Measurements from ENCODE around the gene SLC35B4. TPM values are rescaled to one million over a fixed set of nuclear protein-coding genes. Genes with fewer than 3 reads are reported as not detected.

SLC35B4 gene
- polyA plus RNA-seq, 6 donors from 2014 or later: 10.9 to 21.2 (median 14.9) TPM

- Mint-ChIP-seq H3K27me3 (peaks cover 42 to 74% (median 66%) of the 10 kb centered on the region in 3 donors), H3K36me3 (no peaks in the 10 kb centered on the region), H3K27ac (no peak overlapping the region), H3K9me3 (peaks cover 0 to 3% (median 0%) of the 10 kb centered on the region in 7 donors), H3K4me1 (no peaks in the 10 kb centered on the region), H3K4me3 (no peak overlapping the region)
- ATAC-seq (ENCODE audit: low read depth in 2 of 2): no peak
- DNase-seq: no peak
Measured at GRCh38 chr7:134279336-134279735, 37.4 kb downstream of the SLC35B4 start.

DNA sequence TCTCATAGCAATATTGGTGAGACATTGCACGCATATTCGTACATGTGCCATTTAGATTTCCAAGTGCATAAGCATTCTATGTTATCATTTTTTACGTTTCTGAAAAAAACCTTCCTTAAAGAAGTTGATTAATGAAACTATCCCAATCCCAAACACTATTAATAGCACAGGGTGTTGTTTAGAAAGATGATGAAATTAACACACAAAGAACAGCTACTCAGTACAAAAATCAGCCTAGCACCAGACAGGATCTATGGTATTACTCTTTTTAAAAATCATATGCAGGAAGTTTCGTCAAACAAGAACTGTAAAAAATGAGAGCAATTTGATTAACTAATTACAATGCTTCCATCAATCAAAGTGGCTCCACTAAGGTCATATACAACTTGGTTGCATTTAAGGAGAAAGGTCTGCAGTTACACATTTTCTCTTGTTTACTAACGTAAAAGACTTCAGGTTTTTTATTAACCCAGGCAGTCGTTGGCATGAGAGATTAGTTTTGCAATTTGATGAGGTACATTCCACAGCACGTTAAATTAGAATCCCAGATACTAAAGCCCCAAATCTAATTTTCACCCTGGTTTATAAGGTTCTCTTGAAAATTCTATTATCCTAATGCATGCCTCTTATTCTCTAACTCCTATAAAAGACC is 38.1 kb downstream of the SLC35B4 start:
- H3K9me3 Mint-ChIP-seq: peaks cover 0 to 3% (median 0%) of the 10 kb centered on the region in 7 donors
- peaks cover 37 to 70% (median 60%) of the 10 kb centered on the region in 3 donors for H3K27me3 Mint-ChIP-seq
- peak overlapping the region in 1 of 6 donors; percentile 39 for H3K27ac Mint-ChIP-seq
- no peaks in the 10 kb centered on the region for H3K36me3 Mint-ChIP-seq
- no peaks in the 10 kb centered on the region for H3K4me1 Mint-ChIP-seq
- H3K4me3 Mint-ChIP-seq: no peak overlapping the region
- ATAC-seq (ENCODE audit: low read depth in 2 of 2) (no peak), DNase-seq (no peak)

- Mint-ChIP-seq H3K36me3 (no peaks in the 10 kb centered on the region), H3K9me3 (peaks cover 0 to 3% (median 0%) of the 10 kb centered on the region in 7 donors), H3K27me3 (peaks cover 38 to 66% (median 62%) of the 10 kb centered on the region in 3 donors), H3K4me3 (no peak overlapping the region), H3K4me1 (no peaks in the 10 kb centered on the region), H3K27ac (no peak overlapping the region)
- DNase-seq (no peak), ATAC-seq (ENCODE audit: low read depth in 2 of 2) (no peak)
Measured at GRCh38 chr7:134276951-134277350, 39.8 kb downstream of the SLC35B4 start.

DNA sequence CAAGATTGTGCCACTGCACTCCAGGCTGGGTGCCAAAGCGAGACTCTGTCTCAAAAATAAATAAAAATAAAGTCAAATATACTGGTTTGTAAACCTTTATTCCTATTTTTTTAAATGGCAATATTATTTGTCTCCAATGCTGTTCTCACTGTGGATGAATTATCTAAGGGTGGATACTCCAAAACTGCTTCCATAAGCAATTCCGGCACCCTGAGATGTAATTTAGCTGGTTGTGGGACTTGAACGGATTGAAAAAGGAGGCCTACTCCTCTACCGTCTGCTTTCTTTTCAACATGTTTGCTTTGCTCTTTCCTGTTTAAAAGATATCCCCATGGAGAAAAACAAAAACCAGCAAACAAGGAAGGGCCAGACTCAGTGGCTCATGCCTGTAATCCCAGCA is 54.4 kb downstream of the SLC35B4 start:
- Mint-ChIP-seq H3K27me3 (peaks cover 0 to 13% (median 8%) of the 10 kb centered on the region in 3 donors), H3K4me3 (no peak overlapping the region), H3K4me1 (no peaks in the 10 kb centered on the region), H3K36me3 (peaks cover 0 to 9% of the 10 kb centered on the region in 2 donors), H3K27ac (no peak overlapping the region), H3K9me3 (peaks cover 8 to 21% (median 12%) of the 10 kb centered on the region in 7 donors)
- DNase-seq (no peak), ATAC-seq (ENCODE audit: low read depth in 2 of 2) (no peak)

DNA sequence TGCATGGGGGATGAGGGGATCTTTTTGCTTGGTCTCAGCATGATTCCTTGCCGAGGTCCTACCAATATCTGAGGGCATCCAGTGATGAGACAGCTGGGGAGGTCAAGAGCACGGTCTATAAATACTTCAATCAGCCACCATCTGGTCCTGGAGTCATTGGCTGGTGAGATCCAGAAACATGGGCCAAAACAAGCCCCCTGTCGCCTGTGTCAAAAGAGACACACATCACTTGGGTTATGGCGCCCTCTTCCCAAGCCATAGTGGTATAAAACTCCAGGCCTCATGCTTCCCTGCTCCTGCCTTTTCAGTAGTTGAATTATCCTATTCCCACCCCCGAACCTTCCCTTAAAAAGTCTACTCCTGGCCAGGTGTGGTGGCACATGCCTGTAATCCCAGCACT is 60.9 kb downstream of the SLC35B4 start:
- no peak for DNase-seq
- H3K36me3 Mint-ChIP-seq: peaks cover 0 to 7% of the 10 kb centered on the region in 2 donors
- peaks cover 0 to 5% (median 3%) of the 10 kb centered on the region in 7 donors for H3K9me3 Mint-ChIP-seq
- no peak for ATAC-seq (ENCODE audit: low read depth in 2 of 2)
- H3K4me1 Mint-ChIP-seq: no peaks in the 10 kb centered on the region
- peaks cover 6 to 8% (median 7%) of the 10 kb centered on the region in 3 donors for H3K27me3 Mint-ChIP-seq
- no peak overlapping the region for H3K4me3 Mint-ChIP-seq
- H3K27ac Mint-ChIP-seq: no peak overlapping the region

DNA sequence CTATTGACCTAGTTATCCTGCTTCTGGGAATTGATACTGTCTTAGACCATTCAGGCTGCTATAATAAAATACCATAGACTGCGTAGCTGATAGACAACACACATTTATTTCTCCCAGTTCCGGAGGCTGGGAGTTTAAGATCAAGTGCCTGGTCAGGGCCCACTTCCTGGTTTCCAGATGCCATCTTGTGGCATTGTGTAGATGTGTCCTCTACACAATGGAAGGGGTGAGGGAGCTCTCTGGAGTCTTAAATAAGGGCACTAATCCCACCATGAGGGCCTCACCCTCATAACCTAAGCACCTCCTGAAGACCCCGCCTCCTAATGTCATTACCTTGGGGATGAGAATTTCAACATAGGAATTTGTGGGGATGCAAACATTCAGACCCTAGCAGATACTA is 62.4 kb downstream of the SLC35B4 start:
- H3K9me3 Mint-ChIP-seq: peaks cover 0 to 5% (median 3%) of the 10 kb centered on the region in 7 donors

DNA sequence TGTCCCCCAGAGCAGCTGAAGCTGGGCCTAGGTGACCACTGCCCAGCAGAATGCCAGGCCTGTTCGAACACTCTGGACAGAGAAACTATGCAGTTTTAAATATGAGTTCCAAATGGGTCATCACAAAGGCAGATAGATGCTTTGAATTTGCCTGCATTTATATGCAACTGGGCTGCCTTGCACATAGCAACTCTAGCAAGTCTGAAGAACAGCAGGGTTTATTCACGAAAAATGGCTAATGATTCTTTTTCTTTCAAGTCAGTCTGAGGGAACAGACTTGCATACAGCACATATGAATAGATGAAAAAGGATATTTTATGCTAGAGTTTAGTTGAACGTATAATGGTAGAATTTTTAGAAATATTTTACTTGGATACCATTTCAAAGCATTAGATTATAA is 68.5 kb downstream of the SLC35B4 start:
- H3K27ac Mint-ChIP-seq: no peak overlapping the region
- no peaks in the 10 kb centered on the region for H3K4me1 Mint-ChIP-seq
- H3K4me3 Mint-ChIP-seq: no peak overlapping the region
- ATAC-seq (ENCODE audit: low read depth in 2 of 2): no peak
- peaks cover 0 to 9% (median 4%) of the 10 kb centered on the region in 3 donors for H3K27me3 Mint-ChIP-seq
- DNase-seq: no peak
- H3K36me3 Mint-ChIP-seq: no peaks in the 10 kb centered on the region
- H3K9me3 Mint-ChIP-seq: peaks cover 0 to 7% (median 5%) of the 10 kb centered on the region in 7 donors

More for the DNA sequence above, 62.4 kb downstream of the SLC35B4 start:
- H3K27me3 Mint-ChIP-seq: peaks cover 5 to 13% (median 9%) of the 10 kb centered on the region in 3 donors
- no peak overlapping the region for H3K27ac Mint-ChIP-seq
- ATAC-seq (ENCODE audit: low read depth in 2 of 2) (no peak), DNase-seq (no peak)
- H3K4me1 Mint-ChIP-seq: no peaks in the 10 kb centered on the region
- H3K36me3 Mint-ChIP-seq: peaks cover 0 to 7% of the 10 kb centered on the region in 2 donors
- no peak overlapping the region for H3K4me3 Mint-ChIP-seq

GRCh38 chr7:134246761-134247160 is 70.0 kb downstream of the SLC35B4 start:
- no peak for ATAC-seq (ENCODE audit: low read depth in 2 of 2)
- H3K27ac Mint-ChIP-seq: no peak overlapping the region
- H3K4me1 Mint-ChIP-seq: no peaks in the 10 kb centered on the region
- peaks cover 0 to 13% (median 6%) of the 10 kb centered on the region in 7 donors for H3K9me3 Mint-ChIP-seq
- no peaks in the 10 kb centered on the region for H3K36me3 Mint-ChIP-seq
- H3K4me3 Mint-ChIP-seq: no peak overlapping the region
- H3K27me3 Mint-ChIP-seq: peaks cover 0 to 9% (median 4%) of the 10 kb centered on the region in 3 donors
- no peak for DNase-seq

- peaks cover 0 to 9% (median 4%) of the 10 kb centered on the region in 3 donors for H3K27me3 Mint-ChIP-seq
- no peak overlapping the region for H3K4me3 Mint-ChIP-seq
- no peak for ATAC-seq (ENCODE audit: low read depth in 2 of 2)
- H3K27ac Mint-ChIP-seq: no peak overlapping the region
- H3K36me3 Mint-ChIP-seq: no peaks in the 10 kb centered on the region
- H3K4me1 Mint-ChIP-seq: no peaks in the 10 kb centered on the region
- H3K9me3 Mint-ChIP-seq: peaks cover 0 to 17% (median 8%) of the 10 kb centered on the region in 7 donors
- DNase-seq: no peak
Measured at GRCh38 chr7:134246347-134246746, 70.4 kb downstream of the SLC35B4 start.

GRCh38 chr7:134245253-134245652 is 71.5 kb downstream of the SLC35B4 start:
- Mint-ChIP-seq H3K27ac (no peak overlapping the region), H3K9me3 (peaks cover 3 to 28% (median 14%) of the 10 kb centered on the region in 7 donors), H3K36me3 (peaks cover 0 to 4% of the 10 kb centered on the region in 2 donors), H3K27me3 (peaks cover 0 to 14% (median 5%) of the 10 kb centered on the region in 3 donors), H3K4me3 (no peak overlapping the region), H3K4me1 (no peaks in the 10 kb centered on the region)
- no peak for DNase-seq
- peak; percentile 25 to 47 for ATAC-seq (ENCODE audit: low read depth in 2 of 2)

Other genes starting within 250 kb of the SLC35B4 start
- not detected for gene LRGUK, start 189.6 kb downstream of the SLC35B4 start, polyA plus RNA-seq (ENCODE audit: low read depth in 6 of 6)
- gene AKR1B1, start 142.2 kb upstream of the SLC35B4 start, polyA plus RNA-seq (ENCODE audit: low read depth in 6 of 6): 100 to 1,000 TPM; 134 to 174 (median 144) TPM
- not detected for gene AKR1B10, start 210.6 kb upstream of the SLC35B4 start, polyA plus RNA-seq (ENCODE audit: low read depth in 6 of 6)
- not detected for gene AKR1B15, start 232.2 kb upstream of the SLC35B4 start, polyA plus RNA-seq (ENCODE audit: low read depth in 6 of 6)

Data from naive B cell (primary cell).